GM21360 (cell line): ENCODE measurements around the gene SPPL2C.

Source experiments
- ATAC-seq: cut with Tn5 transposase; IDR thresholded peaks from one replicate; pipeline ENCODE4 v1.9.1; 2021; ENCODE audit warnings: mild to moderate bottlenecking, moderate library complexity; ENCODE audit not compliant: unreplicated experiment

Gene SPPL2C

DNA sequence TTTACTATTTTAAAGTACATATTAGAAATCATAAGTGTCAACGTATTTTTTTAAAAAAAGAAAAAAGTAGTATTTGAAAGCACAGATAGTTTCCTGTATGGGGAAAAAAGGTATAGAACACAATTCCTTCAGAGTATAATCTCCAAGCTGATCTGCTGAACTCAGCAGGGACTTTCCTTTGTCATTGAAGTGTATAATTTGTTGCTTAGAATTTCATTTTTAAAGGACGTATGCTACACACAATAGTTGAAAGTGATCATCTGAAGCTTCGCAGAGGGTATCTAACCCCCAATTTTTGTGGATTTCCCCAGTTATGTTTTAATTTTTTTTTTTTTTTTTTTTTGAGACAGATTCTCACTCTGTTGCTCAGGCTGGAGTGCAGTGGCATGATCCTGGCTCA is 29.5 kb downstream of the SPPL2C start:
- ATAC-seq: no peak

DNA sequence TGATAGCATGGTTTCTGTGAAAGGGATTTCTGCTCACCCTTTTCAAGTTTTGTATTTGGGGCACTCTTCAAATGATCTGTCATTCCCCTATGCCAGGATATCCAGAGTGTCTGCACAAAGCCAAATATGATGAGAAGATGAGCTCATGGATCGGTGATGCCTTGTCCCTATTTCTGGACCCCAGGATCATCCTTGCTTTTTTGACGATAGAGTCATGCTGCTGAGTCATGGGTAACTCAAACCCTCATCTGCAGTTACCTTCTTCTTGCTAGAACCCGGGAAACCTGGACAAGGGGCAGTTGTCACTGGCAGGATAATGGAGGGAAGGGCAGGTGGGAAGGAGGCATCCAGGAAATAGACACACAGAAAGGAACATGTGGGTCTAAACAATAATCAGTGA is 31.9 kb downstream of the SPPL2C start:
- ATAC-seq: no peak

GRCh38 chr17:45877467-45877866 is 32.8 kb downstream of the SPPL2C start:
- ATAC-seq: no peak

DNA sequence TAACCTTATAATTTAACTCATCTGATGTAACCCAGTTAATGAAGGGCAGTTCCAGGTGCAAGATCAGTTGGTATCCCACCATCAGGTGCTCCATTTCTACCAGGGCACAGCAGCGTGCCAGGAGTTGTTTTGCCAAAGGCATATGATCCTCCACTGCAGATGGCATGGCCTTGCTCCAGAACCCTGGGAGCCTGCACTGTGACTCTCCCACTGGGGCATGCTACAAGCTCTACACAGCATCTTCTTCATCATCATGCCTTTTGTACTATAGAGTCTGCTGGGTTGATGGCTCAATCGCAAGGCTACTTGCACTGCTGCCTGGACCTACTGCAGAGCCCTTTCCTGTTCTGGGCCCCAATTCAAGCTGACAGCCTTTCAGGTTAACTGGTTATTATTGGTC is 38.4 kb downstream of the SPPL2C start:
- no peak for ATAC-seq

DNA sequence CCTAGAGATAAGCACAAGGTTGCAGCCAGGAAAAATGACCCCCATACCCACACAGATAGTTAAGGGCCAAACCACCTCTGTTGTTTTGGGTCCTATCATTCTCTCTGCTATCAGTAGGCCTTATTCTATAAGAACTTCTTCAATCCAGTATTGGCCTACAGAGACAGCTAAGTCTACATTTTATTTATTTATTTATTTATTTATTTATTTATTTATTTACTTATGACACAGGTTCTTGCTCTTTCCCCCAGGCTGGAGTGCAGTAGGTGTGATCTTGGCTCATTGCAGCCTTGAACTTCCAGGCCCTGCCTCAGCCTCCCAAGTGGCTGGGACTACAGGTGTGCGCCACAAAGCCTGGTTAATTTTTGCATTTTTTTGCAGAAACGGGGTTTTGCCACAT is 42.2 kb downstream of the SPPL2C start:
- no peak for ATAC-seq

GRCh38 chr17:45888392-45888791 is 43.7 kb downstream of the SPPL2C start:
- no peak for ATAC-seq

DNA sequence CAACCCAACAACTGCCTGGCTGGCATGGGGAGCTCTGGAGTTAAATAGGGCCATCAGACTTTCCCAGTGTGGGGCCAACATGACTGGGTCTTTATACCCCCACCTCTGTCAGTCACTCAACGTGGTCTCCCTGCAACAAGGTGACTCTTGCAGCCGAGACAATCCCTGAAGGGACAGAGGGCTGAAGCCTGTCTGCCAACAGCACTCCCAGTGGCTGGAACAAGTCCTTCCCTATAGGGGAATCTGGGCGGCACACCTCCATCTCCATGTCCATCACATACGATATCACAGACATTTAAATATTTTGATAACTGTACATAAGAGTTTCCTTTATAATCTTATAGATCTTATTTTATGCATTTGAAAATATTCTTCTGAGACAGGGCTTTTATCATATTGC is 44.9 kb downstream of the SPPL2C start:
- no peak for ATAC-seq

DNA sequence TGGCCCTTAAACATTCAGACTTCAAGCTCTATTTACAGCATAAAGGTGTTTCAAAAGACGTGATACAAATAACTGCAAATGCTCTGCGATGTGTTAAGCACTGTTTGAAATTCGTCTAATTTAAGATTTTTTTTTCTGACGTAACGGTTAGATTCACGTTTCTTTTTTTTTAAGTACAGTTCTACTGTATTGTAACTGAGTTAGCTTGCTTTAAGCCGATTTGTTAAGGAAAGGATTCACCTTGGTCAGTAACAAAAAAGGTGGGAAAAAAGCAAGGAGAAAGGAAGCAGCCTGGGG is 49.0 kb downstream of the SPPL2C start:
- ATAC-seq: no peak

DNA sequence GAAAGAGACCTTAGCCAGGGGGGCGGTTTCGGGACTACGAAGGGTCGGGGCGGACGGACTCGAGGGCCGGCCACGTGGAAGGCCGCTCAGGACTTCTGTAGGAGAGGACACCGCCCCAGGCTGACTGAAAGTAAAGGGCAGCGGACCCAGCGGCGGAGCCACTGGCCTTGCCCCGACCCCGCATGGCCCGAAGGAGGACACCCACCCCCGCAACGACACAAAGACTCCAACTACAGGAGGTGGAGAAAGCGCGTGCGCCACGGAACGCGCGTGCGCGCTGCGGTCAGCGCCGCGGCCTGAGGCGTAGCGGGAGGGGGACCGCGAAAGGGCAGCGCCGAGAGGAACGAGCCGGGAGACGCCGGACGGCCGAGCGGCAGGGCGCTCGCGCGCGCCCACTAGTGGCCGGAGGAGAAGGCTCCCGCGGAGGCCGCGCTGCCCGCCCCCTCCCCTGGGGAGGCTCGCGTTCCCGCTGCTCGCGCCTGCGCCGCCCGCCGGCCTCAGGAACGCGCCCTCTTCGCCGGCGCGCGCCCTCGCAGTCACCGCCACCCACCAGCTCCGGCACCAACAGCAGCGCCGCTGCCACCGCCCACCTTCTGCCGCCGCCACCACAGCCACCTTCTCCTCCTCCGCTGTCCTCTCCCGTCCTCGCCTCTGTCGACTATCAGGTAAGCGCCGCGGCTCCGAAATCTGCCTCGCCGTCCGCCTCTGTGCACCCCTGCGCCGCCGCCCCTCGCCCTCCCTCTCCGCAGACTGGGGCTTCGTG is 49.5 kb downstream of the SPPL2C start, which contains the start of gene MAPT:
Gene MAPT (plus strand): TSS at position 533 of the 763 bp plus-strand sequence. CDS start 67,784 bp downstream, outside the sequence.
- peak; percentile 59 for ATAC-seq

DNA sequence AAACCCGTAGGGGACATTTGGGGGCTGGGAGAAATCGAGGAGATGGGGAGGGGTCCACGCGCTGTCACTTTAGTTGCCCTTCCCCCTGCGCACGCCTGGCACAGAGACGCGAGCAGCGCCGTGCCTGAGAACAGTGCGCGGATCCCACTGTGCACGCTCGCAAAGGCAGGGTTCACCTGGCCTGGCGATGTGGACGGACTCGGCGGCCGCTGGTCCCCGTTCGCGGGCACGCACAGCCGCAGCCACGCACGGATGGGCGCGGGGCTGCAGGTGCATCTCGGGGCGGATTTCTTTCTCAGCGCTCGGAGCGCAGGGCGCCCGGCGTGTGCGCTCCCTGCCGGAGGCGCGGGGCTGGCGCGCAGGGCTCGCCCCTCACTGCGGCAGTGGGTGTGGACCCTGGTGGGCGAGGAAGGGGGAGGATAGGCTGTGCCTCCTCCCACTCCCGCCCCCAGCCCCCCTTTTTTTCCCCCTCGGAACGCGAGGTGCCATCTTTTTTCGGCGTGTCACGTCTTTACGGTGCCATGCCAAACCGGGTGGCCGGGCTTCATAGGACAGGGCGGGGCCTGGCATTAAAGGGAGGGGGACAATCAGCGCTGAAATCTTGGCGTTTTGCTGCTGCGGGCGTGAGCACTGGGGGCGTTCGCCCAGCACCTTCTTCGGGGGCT is 50.8 kb downstream of the SPPL2C start:
- ATAC-seq: no peak

DNA sequence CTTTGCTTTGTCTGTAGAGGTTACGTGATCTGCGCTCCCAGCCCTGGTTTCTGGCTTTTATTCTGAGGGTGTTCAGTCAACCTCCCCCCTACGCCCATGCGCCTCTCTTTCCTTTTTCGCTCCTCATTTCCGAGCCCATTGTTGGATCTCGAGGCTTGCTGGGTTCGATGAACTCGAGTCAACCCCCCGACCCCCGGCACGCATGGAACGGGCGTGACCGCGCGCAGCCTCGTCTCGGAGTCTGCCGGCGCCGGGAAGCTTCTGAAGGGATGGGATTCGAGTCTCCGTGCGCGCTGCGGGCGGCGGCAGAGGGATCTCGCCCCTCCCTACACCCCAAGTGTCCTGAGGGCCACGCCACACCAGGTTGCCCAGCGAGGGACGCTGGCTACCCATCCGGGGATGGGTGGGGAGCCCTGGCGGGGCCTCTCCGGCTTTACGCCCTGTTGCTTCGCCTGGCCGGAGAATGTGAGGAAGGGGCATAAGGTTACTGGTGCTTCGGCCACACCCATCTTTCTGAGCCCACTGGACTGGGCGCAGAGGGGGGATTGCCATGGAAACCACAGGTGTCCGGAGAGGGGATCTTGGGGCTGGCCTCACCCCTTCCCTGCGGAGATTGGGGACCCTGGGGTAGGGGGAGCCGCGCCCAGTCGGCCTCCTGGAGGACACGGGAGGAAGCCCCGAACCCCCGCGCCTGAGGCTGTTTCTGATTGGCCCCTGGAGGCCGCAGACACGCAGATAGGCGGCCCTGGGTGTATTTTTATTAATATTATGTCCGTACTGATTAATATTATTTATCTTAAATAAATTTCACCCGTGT is 51.5 kb downstream of the SPPL2C start:
- ATAC-seq: no peak
